Upper lobe of left lung (tissue), 6 donors: ENCODE results near the gene NAA16. TPM values are rescaled to one million over a fixed set of nuclear protein-coding genes. Genes with fewer than 3 reads are reported as not detected.
A peak's percentile ranks its signal among the peaks of the same experiment; 100 is the strongest.

Experiments used
- ATAC-seq, 2 donors: fragments of 200-7000 bp; cut with Tn5 transposase; one replicate each; pipeline ENCODE4 v1.9.1; 2022; ENCODE audit warnings: mild to moderate bottlenecking in 2 of 2, moderate library complexity in 2 of 2; ENCODE audit not compliant: low FRiP score in 2 of 2
- DNase-seq, 2 donors: peaks; one replicate each; pipeline ENCODE4 v3.0.0-alpha.2; 2019 to 2020
- H3K27ac ChIP-seq, 4 donors: fragments of 200-600 bp; sonication (generic); one replicate each; pipeline ENCODE4 v1.5.1; 2016 to 2019
- H3K27me3 ChIP-seq, 4 donors: fragments of 200-600 bp; sonication (generic); one replicate each; pipeline ENCODE4 v1.5.1; 2017 to 2019
- H3K36me3 ChIP-seq, 4 donors: fragments of 200-600 bp; sonication (generic); one replicate each; pipeline ENCODE4 v1.5.1; 2016 to 2019
- H3K4me1 ChIP-seq, 4 donors: fragments of 200-600 bp; sonication (generic); one replicate each; pipeline ENCODE4 v1.5.1; 2018 to 2019
- H3K4me3 ChIP-seq, 4 donors: fragments of 200-600 bp; sonication (generic); one replicate each; pipeline ENCODE4 v1.5.1; 2017 to 2019; ENCODE audit warnings: mild to moderate bottlenecking in 2 of 4, moderate library complexity in 1 of 4
- H3K9me3 ChIP-seq, 4 donors: fragments of 200-600 bp; sonication (generic); one replicate each; pipeline ENCODE4 v1.5.1; 2018 to 2019
- CTCF ChIP-seq, 6 experiments: fragments of 450-650 bp in 4 of 6; fragments of 200-600 bp in 2 of 6; sonication (generic) in 2 of 6; IDR thresholded peaks; one replicate each; pipeline ENCODE4 v1.5.1; 2016 to 2019; ENCODE audit warnings: antibody characterized with exemption in 6 of 6
- EP300 ChIP-seq, 4 donors: sonication (generic); formaldehyde crosslinking; IDR thresholded peaks; one replicate each; pipeline ENCODE4 v1.5.1; 2017; ENCODE audit warnings: antibody characterized with exemption in 4 of 4, control low read depth in 2 of 4
- POLR2A ChIP-seq, 4 donors: fragments of 450-650 bp; IDR thresholded peaks; one replicate each; pipeline ENCODE4 v1.5.1; 2016 to 2017; ENCODE audit warnings: antibody characterized with exemption in 4 of 4, mild to moderate bottlenecking in 2 of 4
- POLR2AphosphoS5 ChIP-seq, 2 donors: sonication (generic); formaldehyde crosslinking; IDR thresholded peaks; one replicate each; pipeline ENCODE4 v1.5.1; 2017; ENCODE audit warnings: antibody characterized with exemption in 2 of 2
- WGBS, 2 donors: methylation state at CpG; one replicate each; pipeline ENCODE4 v1.1.5; 2017 to 2018; 5-methylcytosine and 5-hydroxymethylcytosine counted together
- total RNA-seq, 6 donors: library from RNA; depleted of rRNA in 4 of 6; stranded (reverse); fragments of >200 nt in 4 of 6; gene quantifications; one replicate each; pipeline versions ENCODE4 v1.1.0 to v1.2.1, GENCODE V29; 2016 to 2021
- donor health status: DM: no; HTN: no; CAD: no; lungs with moderate emphysema.
- donor health status: DM: no; HTN: yes; CAD: no; lungs with severe emphysema.

Gene NAA16
- total RNA-seq, 6 donors from 2014 or later: 14.3 to 35.6 (median 18.7) TPM

- no peak overlapping the region for H3K4me3 ChIP-seq
- ATAC-seq (no peak), DNase-seq (no peak)
- no peak overlapping the region for H3K27ac ChIP-seq
- H3K27me3 ChIP-seq: no peaks in the 10 kb centered on the region
- H3K9me3 ChIP-seq: no peaks in the 10 kb centered on the region
- no peaks in the 10 kb centered on the region for H3K4me1 ChIP-seq
- no peaks in the 10 kb centered on the region for H3K36me3 ChIP-seq
- no peak for TF ChIP-seq CTCF (IDR thresholded peaks at IDR 0.05)
- no peak for TF ChIP-seq POLR2AphosphoS5 (IDR thresholded peaks at IDR 0.05)
- TF ChIP-seq EP300 (IDR thresholded peaks at IDR 0.05): no peak
- no peak for TF ChIP-seq POLR2A (IDR thresholded peaks at IDR 0.05)
Observed at GRCh38 chr13:41408121-41408520, 97.1 kb downstream of the NAA16 start.

DNA sequence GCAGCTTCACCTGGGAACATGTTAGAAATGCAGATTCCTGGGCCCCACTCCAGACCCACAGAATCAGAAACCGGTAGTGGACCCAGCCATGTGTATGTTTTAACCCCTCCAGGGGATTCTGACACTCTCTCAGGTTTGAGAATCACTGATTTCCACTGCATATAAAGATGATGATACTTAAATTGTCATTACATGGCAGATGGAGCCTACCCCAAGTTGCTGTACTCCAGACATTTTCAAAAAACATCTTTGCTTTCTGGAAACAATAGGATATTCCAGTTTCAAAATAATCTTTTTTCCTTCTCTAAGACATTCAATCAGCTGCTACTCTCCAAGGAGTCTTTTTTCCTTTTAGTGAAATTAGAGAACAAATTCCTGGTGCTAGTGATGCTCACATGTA lies 97.7 kb downstream of the NAA16 start:
- H3K27me3 ChIP-seq: no peaks in the 10 kb centered on the region
- H3K36me3 ChIP-seq: no peaks in the 10 kb centered on the region
- H3K4me1 ChIP-seq: no peaks in the 10 kb centered on the region
- DNase-seq (no peak), ATAC-seq (no peak)
- TF ChIP-seq POLR2A (IDR thresholded peaks at IDR 0.05): no peak
- no peak for TF ChIP-seq CTCF (IDR thresholded peaks at IDR 0.05)
- TF ChIP-seq EP300 (IDR thresholded peaks at IDR 0.05): no peak
- TF ChIP-seq POLR2AphosphoS5 (IDR thresholded peaks at IDR 0.05): no peak
- no peak overlapping the region for H3K27ac ChIP-seq
- WGBS, 2 donors: 65 to 77% methylated on average over 1 of the region's 1 CpG
- H3K4me3 ChIP-seq: no peak overlapping the region
- no peaks in the 10 kb centered on the region for H3K9me3 ChIP-seq

DNA sequence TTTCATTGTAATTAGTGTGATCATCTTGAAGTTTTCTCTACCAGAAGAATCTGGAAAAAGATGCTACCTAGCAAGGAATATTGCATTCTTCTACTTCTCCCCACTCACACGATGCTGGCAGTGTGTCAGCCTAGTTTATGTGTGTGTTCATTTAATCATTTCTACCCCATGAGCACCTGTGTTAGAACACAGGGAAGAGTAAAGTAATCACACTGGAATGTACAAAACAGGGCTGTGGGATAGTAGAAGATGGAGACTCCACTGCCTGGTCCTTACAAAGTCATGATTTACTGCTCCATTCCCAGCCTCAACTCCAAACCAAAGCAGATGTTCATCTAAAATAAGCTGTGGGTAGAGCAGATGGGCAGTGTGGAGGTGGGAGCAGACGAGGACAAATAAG lies 98.5 kb downstream of the NAA16 start:
- no peaks in the 10 kb centered on the region for H3K9me3 ChIP-seq
- no peaks in the 10 kb centered on the region for H3K27me3 ChIP-seq
- no peak for DNase-seq
- no peaks in the 10 kb centered on the region for H3K36me3 ChIP-seq
- 79 to 83% methylated on average over 2 of the region's 2 CpGs for WGBS, 2 donors
- no peaks in the 10 kb centered on the region for H3K4me1 ChIP-seq
- no peak for TF ChIP-seq CTCF (IDR thresholded peaks at IDR 0.05)
- TF ChIP-seq POLR2A (IDR thresholded peaks at IDR 0.05): no peak
- no peak for TF ChIP-seq POLR2AphosphoS5 (IDR thresholded peaks at IDR 0.05)
- TF ChIP-seq EP300 (IDR thresholded peaks at IDR 0.05): no peak
- H3K4me3 ChIP-seq: no peak overlapping the region
- no peak for ATAC-seq
- H3K27ac ChIP-seq: no peak overlapping the region

- TF ChIP-seq CTCF (IDR thresholded peaks at IDR 0.05) (no peak), POLR2A (IDR thresholded peaks at IDR 0.05) (no peak), POLR2AphosphoS5 (IDR thresholded peaks at IDR 0.05) (no peak), EP300 (IDR thresholded peaks at IDR 0.05) (no peak)
- no peak for ATAC-seq
- 82 to 86% methylated on average over 5 of the region's 5 CpGs for WGBS, 2 donors
Observed at GRCh38 chr13:41411060-41411459, 100.0 kb downstream of the NAA16 start.

DNA sequence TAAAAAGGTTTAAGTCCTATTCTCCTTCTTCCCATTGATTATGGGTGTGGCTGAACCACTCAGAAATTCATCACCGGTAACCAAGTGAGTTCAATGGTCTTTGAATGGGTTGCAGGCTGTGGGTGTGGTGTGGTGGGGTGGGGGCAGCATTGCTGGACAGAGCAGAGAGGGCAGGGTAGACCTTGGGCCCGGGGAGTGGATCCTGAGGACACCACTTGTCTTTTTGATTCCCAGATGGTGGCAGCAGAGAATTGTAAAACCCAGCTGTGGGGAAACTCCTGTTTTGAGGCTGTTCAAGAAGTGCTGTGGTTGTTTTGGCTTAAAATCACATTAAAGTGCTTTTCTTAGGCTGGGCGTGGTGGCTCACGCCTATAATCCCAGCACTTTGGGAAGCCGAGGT lies 100.5 kb downstream of the NAA16 start:
- H3K9me3 ChIP-seq: no peaks in the 10 kb centered on the region
- H3K27me3 ChIP-seq: no peaks in the 10 kb centered on the region
- ATAC-seq (peak in 1 of 2 donors; percentile 70), DNase-seq (no peak)
- H3K27ac ChIP-seq: no peak overlapping the region
- WGBS, 2 donors: 29 to 46% methylated on average over 5 of the region's 5 CpGs
- H3K36me3 ChIP-seq: no peaks in the 10 kb centered on the region
- no peaks in the 10 kb centered on the region for H3K4me1 ChIP-seq
- no peak overlapping the region for H3K4me3 ChIP-seq
- TF ChIP-seq POLR2A (IDR thresholded peaks at IDR 0.05): no peak
- TF ChIP-seq CTCF (IDR thresholded peaks at IDR 0.05): peak in 3 of 6 experiments; percentile 14 to 26 (median 20)

More at GRCh38 chr13:41411060-41411459, 100.0 kb downstream of the NAA16 start:
- no peak for DNase-seq
- Histone ChIP-seq H3K4me1 (no peaks in the 10 kb centered on the region), H3K4me3 (no peak overlapping the region), H3K27me3 (no peaks in the 10 kb centered on the region), H3K36me3 (no peaks in the 10 kb centered on the region), H3K27ac (no peak overlapping the region), H3K9me3 (no peaks in the 10 kb centered on the region)
